ENCODE results near the gene HHIPL2. TPM values are rescaled to one million over a fixed set of nuclear protein-coding genes. Genes with fewer than 3 reads are reported as not detected.

Gene HHIPL2
- total RNA-seq, 1 experiment from 2014 or later, result 2.1 TPM

GRCh38 chr1:222582099-222582774 lies 34.3 kb upstream of the HHIPL2 start:
- Mint-ChIP-seq H3K4me1 (ENCODE audit: low read depth, unreplicated experiment) (peaks cover 24% of the 10 kb centered on the region), H3K36me3 (ENCODE audit: insufficient read depth, unreplicated experiment) (peaks cover 28% of the 10 kb centered on the region), H3K4me3 (ENCODE audit: low read depth, unreplicated experiment) (no peak overlapping the region), H3K27me3 (ENCODE audit: unreplicated experiment) (no peaks in the 10 kb centered on the region), H3K9me3 (ENCODE audit: low read depth, unreplicated experiment) (no peaks in the 10 kb centered on the region), H3K27ac (ENCODE audit: unreplicated experiment) (no peak overlapping the region)
- intact Hi-C loops (cut with micrococcal nuclease; ENCODE audit: unreplicated experiment), result no loop called here
- no TSS peak for BruUV-seq (replicated peaks)
- no peak for DNase-seq
- TF ChIP-seq, protein P1, sequence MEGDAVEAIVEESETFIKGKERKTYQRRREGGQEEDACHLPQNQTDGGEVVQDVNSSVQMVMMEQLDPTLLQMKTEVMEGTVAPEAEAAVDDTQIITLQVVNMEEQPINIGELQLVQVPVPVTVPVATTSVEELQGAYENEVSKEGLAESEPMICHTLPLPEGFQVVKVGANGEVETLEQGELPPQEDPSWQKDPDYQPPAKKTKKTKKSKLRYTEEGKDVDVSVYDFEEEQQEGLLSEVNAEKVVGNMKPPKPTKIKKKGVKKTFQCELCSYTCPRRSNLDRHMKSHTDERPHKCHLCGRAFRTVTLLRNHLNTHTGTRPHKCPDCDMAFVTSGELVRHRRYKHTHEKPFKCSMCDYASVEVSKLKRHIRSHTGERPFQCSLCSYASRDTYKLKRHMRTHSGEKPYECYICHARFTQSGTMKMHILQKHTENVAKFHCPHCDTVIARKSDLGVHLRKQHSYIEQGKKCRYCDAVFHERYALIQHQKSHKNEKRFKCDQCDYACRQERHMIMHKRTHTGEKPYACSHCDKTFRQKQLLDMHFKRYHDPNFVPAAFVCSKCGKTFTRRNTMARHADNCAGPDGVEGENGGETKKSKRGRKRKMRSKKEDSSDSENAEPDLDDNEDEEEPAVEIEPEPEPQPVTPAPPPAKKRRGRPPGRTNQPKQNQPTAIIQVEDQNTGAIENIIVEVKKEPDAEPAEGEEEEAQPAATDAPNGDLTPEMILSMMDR (IDR thresholded peaks at IDR 0.05; ENCODE audit: unreplicated experiment), result no peak
- CTCF ChIA-PET, result no interaction called here

DNA sequence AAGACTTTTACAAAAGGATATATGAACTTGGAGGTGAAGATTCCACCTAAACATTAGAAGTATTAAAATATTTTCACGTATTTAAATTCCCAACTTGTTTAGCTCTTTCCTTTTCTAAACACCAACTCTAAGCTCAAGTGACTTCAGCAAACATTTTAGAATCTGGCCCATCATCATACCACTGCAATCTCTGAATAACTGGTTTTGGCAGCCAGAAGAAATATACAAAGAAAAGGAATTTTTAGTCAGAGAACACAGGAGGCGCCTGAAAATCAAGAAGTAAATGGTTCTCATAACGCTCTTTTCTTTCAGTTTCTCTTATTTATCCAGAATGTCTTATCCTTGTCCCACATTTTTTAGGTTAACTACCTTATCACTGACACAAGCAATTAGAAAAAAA lies 31.4 kb upstream of the HHIPL2 start:
- CTCF ChIA-PET, result no interaction called here
- no peak overlapping the region for H3K4me3 Mint-ChIP-seq (ENCODE audit: low read depth, unreplicated experiment)
- H3K27ac Mint-ChIP-seq (ENCODE audit: unreplicated experiment), result no peak overlapping the region
- intact Hi-C loops (cut with micrococcal nuclease; ENCODE audit: unreplicated experiment), result no loop called here
- H3K9me3 Mint-ChIP-seq (ENCODE audit: low read depth, unreplicated experiment), result no peaks in the 10 kb centered on the region
- H3K27me3 Mint-ChIP-seq (ENCODE audit: unreplicated experiment), result no peaks in the 10 kb centered on the region
- H3K4me1 Mint-ChIP-seq (ENCODE audit: low read depth, unreplicated experiment), result peaks cover 24% of the 10 kb centered on the region
- H3K36me3 Mint-ChIP-seq (ENCODE audit: insufficient read depth, unreplicated experiment), result peaks cover 24% of the 10 kb centered on the region
- no TSS peak for BruUV-seq (replicated peaks)
- no peak for DNase-seq
- TF ChIP-seq, protein P1 (IDR thresholded peaks at IDR 0.05; ENCODE audit: unreplicated experiment), result no peak

DNA sequence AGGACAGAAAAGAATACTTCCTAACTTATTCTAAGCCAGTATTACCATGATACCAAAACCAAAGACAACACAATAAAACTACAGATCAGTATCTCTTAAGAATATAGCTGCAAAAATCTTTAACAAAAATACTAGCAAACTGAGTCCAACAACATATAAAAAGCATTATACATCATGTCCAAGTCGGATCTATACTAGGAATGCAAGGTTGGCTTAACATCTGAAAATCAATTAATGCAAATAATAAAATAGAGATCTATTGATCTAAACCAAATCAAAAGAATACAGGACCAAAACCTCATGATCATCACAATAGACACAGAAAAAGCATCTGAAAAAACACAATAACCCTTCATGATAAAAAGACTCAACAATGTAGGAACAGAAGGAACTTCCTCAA lies 22.9 kb upstream of the HHIPL2 start:
- peaks cover 8% of the 10 kb centered on the region for H3K36me3 Mint-ChIP-seq (ENCODE audit: insufficient read depth, unreplicated experiment)
- no peaks in the 10 kb centered on the region for H3K4me1 Mint-ChIP-seq (ENCODE audit: low read depth, unreplicated experiment)
- TF ChIP-seq, protein P1 (IDR thresholded peaks at IDR 0.05; ENCODE audit: unreplicated experiment), result no peak
- no peak overlapping the region for H3K27ac Mint-ChIP-seq (ENCODE audit: unreplicated experiment)
- CTCF ChIA-PET, result no interaction called here
- no peak overlapping the region for H3K4me3 Mint-ChIP-seq (ENCODE audit: low read depth, unreplicated experiment)
- BruUV-seq (replicated peaks), result no TSS peak
- no peaks in the 10 kb centered on the region for H3K27me3 Mint-ChIP-seq (ENCODE audit: unreplicated experiment)
- H3K9me3 Mint-ChIP-seq (ENCODE audit: low read depth, unreplicated experiment), result peaks cover 3% of the 10 kb centered on the region
- DNase-seq, result no peak
- intact Hi-C loops (cut with micrococcal nuclease; ENCODE audit: unreplicated experiment), result no loop called here

GRCh38 chr1:222561656-222562055 lies 13.8 kb upstream of the HHIPL2 start:
- Mint-ChIP-seq H3K4me3 (ENCODE audit: low read depth, unreplicated experiment) (no peak overlapping the region), H3K9me3 (ENCODE audit: low read depth, unreplicated experiment) (no peaks in the 10 kb centered on the region), H3K36me3 (ENCODE audit: insufficient read depth, unreplicated experiment) (peaks cover 4% of the 10 kb centered on the region), H3K4me1 (ENCODE audit: low read depth, unreplicated experiment) (no peaks in the 10 kb centered on the region), H3K27me3 (ENCODE audit: unreplicated experiment) (no peaks in the 10 kb centered on the region), H3K27ac (ENCODE audit: unreplicated experiment) (no peak overlapping the region)
- TF ChIP-seq, protein P1 (IDR thresholded peaks at IDR 0.05; ENCODE audit: unreplicated experiment), result no peak
- intact Hi-C loops (cut with micrococcal nuclease; ENCODE audit: unreplicated experiment), result no loop called here
- CTCF ChIA-PET, result interaction anchor here (1.1 kb wide), 1 partner anchor 73 kb away, joined by 5 read pairs; no protein-coding TSS in a partner anchor
- BruUV-seq (replicated peaks), result no TSS peak
- no peak for DNase-seq

Data from Calu3 (cell line).